IMR-90 (cell line): ENCODE results near the gene CYTH1. TPM values are rescaled to one million over a fixed set of nuclear protein-coding genes. Genes with fewer than 3 reads are reported as not detected.

Source experiments
- ATAC-seq: fragments of 200-7000 bp; cut with Tn5 transposase; 2 replicates; pipeline ENCODE4 v1.9.1; 2020; ENCODE audit warnings: low read depth, mild to moderate bottlenecking, moderate library complexity
- BruUV-seq: library from RNA; stranded (reverse); fragments of 400-500 nt; replicated peaks from 2 replicates; lab custom pipeline; 2021; lab: Mats Ljungman, UMichigan
- CTCF ChIA-PET: fragments of 300-600 bp; formaldehyde crosslinking; extraction: SDS; loops from one replicate; lab custom pipeline; 2021; ENCODE audit warnings: antibody characterized with exemption; lab: Yijun Ruan, JAX
- POLR2A ChIA-PET: fragments of 300-600 bp; sonication (Branson Sonifier 250); formaldehyde crosslinking; loops from one replicate; lab custom pipeline; 2022; ENCODE audit warnings: antibody characterized with exemption; ENCODE audit not compliant: unreplicated experiment; lab: Charles Lee
- DNase-seq: peaks from one replicate; pipeline ENCODE4 v3.0.0; 2013
- H2AFZ ChIP-seq: replicated peaks from 2 replicates; pipeline ENCODE3; 2013; ENCODE audit warnings: low read length, mild to moderate bottlenecking; ENCODE audit not compliant: poor library complexity
- H2AK5ac ChIP-seq: 2 replicates; pipeline ENCODE4 v1.6.1; 2013; ENCODE audit warnings: low read depth, low read length, inconsistent platforms
- H2AK9ac ChIP-seq: replicated peaks from 2 replicates; pipeline ENCODE3; 2013; ENCODE audit warnings: mild to moderate bottlenecking, low read depth, low read length, moderate library complexity; ENCODE audit not compliant: poor library complexity
- H2BK120ac ChIP-seq: 2 replicates; pipeline ENCODE4 v1.6.1; 2013; ENCODE audit warnings: low read depth, low read length, inconsistent platforms
- H2BK15ac ChIP-seq: 3 replicates; pipeline ENCODE4 v1.6.1; 2013; ENCODE audit warnings: low read depth, low read length, inconsistent platforms
- H2BK20ac ChIP-seq: 2 replicates; pipeline ENCODE4 v1.6.1; 2013; ENCODE audit warnings: low read depth, mild to moderate bottlenecking, inconsistent platforms, low read length, moderate library complexity
- H2BK5ac ChIP-seq: 2 replicates; pipeline ENCODE4 v1.6.1; 2013; ENCODE audit warnings: mild to moderate bottlenecking, low read depth, low read length, inconsistent platforms; ENCODE audit not compliant: poor library complexity, severe bottlenecking
- H3K14ac ChIP-seq: replicated peaks from 2 replicates; pipeline ENCODE4 v1.6.1; 2013; ENCODE audit warnings: low read depth, low read length, inconsistent platforms
- H3K18ac ChIP-seq: 2 replicates; pipeline ENCODE4 v1.6.1; 2013; ENCODE audit warnings: low read depth, low read length, control low read depth
- H3K23ac ChIP-seq: 2 replicates; pipeline ENCODE4 v1.6.1; 2013; ENCODE audit warnings: low read depth, low read length, inconsistent platforms
- H3K27ac ChIP-seq: 2 replicates; pipeline ENCODE4 v1.5.1; 2013; ENCODE audit warnings: mild to moderate bottlenecking, control low read depth, low read length; ENCODE audit not compliant: insufficient read depth
- H3K27me3 ChIP-seq: 2 replicates; pipeline ENCODE4 v1.6.1; 2013; ENCODE audit warnings: low read length; ENCODE audit not compliant: control insufficient read depth, insufficient read depth
- H3K36me3 ChIP-seq: 2 replicates; pipeline ENCODE4 v1.6.1; 2013; ENCODE audit warnings: low read length, mixed read lengths; ENCODE audit not compliant: control insufficient read depth, insufficient read depth
- H3K4ac ChIP-seq: 2 replicates; pipeline ENCODE4 v1.6.1; 2013; ENCODE audit warnings: low read depth, low read length, inconsistent platforms
- H3K4me1 ChIP-seq: 2 replicates; pipeline ENCODE4 v1.6.1; 2013; ENCODE audit warnings: low read length, mixed read lengths; ENCODE audit not compliant: control insufficient read depth, insufficient read depth
- H3K4me2 ChIP-seq: 2 replicates; pipeline ENCODE4 v1.6.1; 2013; ENCODE audit warnings: low read depth, mild to moderate bottlenecking, control low read depth, low read length, moderate library complexity
- H3K4me3 ChIP-seq: 2 replicates; pipeline ENCODE4 v1.5.1; 2013; ENCODE audit warnings: low read depth, mild to moderate bottlenecking, control low read depth, low read length, moderate library complexity; ENCODE audit not compliant: insufficient read depth
- H3K56ac ChIP-seq: 2 replicates; pipeline ENCODE4 v1.6.1; 2013; ENCODE audit warnings: low read length, inconsistent platforms; ENCODE audit not compliant: insufficient read depth; ENCODE audit errors: extremely low read depth
- H3K79me1 ChIP-seq, 2 experiments: 2 replicates each; pipeline ENCODE4 v1.6.1; 2013; ENCODE audit warnings: low read length in 2 of 2, inconsistent platforms in 1 of 2, low read depth in 1 of 2
- H3K9ac ChIP-seq: 2 replicates; pipeline ENCODE4 v1.6.1; 2013; ENCODE audit warnings: low read depth, low read length, control low read depth
- H3K9me1 ChIP-seq: 2 replicates; pipeline ENCODE4 v1.6.1; 2013; ENCODE audit warnings: low read length, inconsistent platforms; ENCODE audit not compliant: insufficient read depth
- H3K9me3 ChIP-seq: 2 replicates; pipeline ENCODE4 v1.6.1; 2013; ENCODE audit warnings: low read length; ENCODE audit not compliant: control insufficient read depth, insufficient read depth
- H4K20me1 ChIP-seq: 2 replicates; pipeline ENCODE4 v1.6.1; 2013; ENCODE audit warnings: low read length, inconsistent platforms; ENCODE audit not compliant: insufficient read depth
- H4K5ac ChIP-seq: 2 replicates; pipeline ENCODE4 v1.6.1; 2013; ENCODE audit warnings: mild to moderate bottlenecking, low read depth, low read length, control low read depth
- H4K8ac ChIP-seq, 2 experiments: 2 replicates each; pipeline ENCODE4 v1.6.1; 2013; ENCODE audit warnings: low read depth in 2 of 2, low read length in 2 of 2, control low read depth in 1 of 2, inconsistent platforms in 1 of 2
- H4K91ac ChIP-seq: 2 replicates; pipeline ENCODE4 v1.6.1; 2013; ENCODE audit warnings: low read depth, low read length, inconsistent platforms; ENCODE audit not compliant: insufficient read depth
- RFX5 ChIP-seq: IDR thresholded peaks from 2 replicates; pipeline ENCODE4 v1.8.0; 2012; ENCODE audit warnings: low read depth, mild to moderate bottlenecking, low read length, moderate library complexity
- WGBS, 2 experiments: methylation state at CpG; one replicate each; pipeline versions ENCODE4 v1.1.5 to v1.1.7; 2013; ENCODE audit warnings: missing lambda C conversion rate in 2 of 2; ENCODE audit not compliant: insufficient read length in 1 of 2; ENCODE audit errors: extremely low coverage in 2 of 2; 5-methylcytosine and 5-hydroxymethylcytosine counted together
- dilution Hi-C: fragments of 300-500 bp; cut with HindIII; formaldehyde crosslinking; loops from one replicate; pipeline ENCODE4 v1.14.3; 2018; ENCODE audit warnings: low sequenced_read_pairs; ENCODE audit not compliant: unreplicated experiment
- in situ Hi-C: fragments of 300-500 bp; cut with MboI; formaldehyde crosslinking; loops from 3 replicates; pipeline ENCODE4 v1.14.3; 2019; ENCODE audit warnings: low sequenced_read_pairs, inconsistent platforms, mixed read lengths
- intact Hi-C: fragments of 100-400 bp; cut with micrococcal nuclease; formaldehyde crosslinking; loops from 2 replicates; pipeline ENCODE4 v1.10.0; 2022
- polyA plus RNA-seq, 3 experiments: library from polyadenylated mRNA; depleted of rRNA; stranded (reverse); fragments of >200 nt; gene quantifications; 2 replicates each; pipeline ENCODE4 v1.2.3, GENCODE V29; 2012; ENCODE audit warnings: low replicate concordance in 1 of 3
- total RNA-seq: library from RNA; depleted of rRNA; stranded (reverse); fragments of >200 nt; gene quantifications from 2 replicates; pipeline ENCODE4 v1.2.3, GENCODE V29; 2012

CYTH1 gene
- total and polyA plus RNA-seq, 2 of the 4 experiments (the other 2 are of a cell fraction) = 7.9 to 12.4 TPM

GRCh38 chr17:78774956-78775571, 7.0 kb downstream of the CYTH1 start:
- no peak overlapping the region for H2BK5ac ChIP-seq
- ChIA-PET POLR2A (no interaction called here), CTCF (no interaction called here)
- dilution Hi-C loops = no loop called here
- 98% methylated on average over 5 of the region's 12 CpGs; no CpG with 5 or more reads in 1 of the 2 experiments for WGBS, 2 experiments
- no peaks in the 10 kb centered on the region for H3K36me3 ChIP-seq
- no TSS peak for BruUV-seq
- H3K56ac ChIP-seq = no peak overlapping the region
- ATAC-seq (peak; percentile 21; the same call in 1 of the 2 replicates), DNase-seq (no peak)
- no peak overlapping the region for H3K14ac ChIP-seq
- H3K4me1 ChIP-seq = peaks cover 2% of the 10 kb centered on the region; the same call in 1 of the 2 replicates
- in situ Hi-C loops = no loop called here
- H3K4ac ChIP-seq = no peak overlapping the region
- no peaks in the 10 kb centered on the region for H3K27me3 ChIP-seq
- H3K9ac ChIP-seq = no peak overlapping the region
- no peak overlapping the region for H4K5ac ChIP-seq
- intact Hi-C loops = no loop called here
- H3K79me1 ChIP-seq = peaks cover 34 to 60% of the 10 kb centered on the region in 2 experiments
- H2BK120ac ChIP-seq = no peak overlapping the region
- no peak overlapping the region for H4K91ac ChIP-seq
- H3K9me3 ChIP-seq = no peaks in the 10 kb centered on the region
- H3K9me1 ChIP-seq = peaks cover 3% of the 10 kb centered on the region; the same call in 1 of the 2 replicates
- H2AFZ ChIP-seq = no peak overlapping the region
- no peak overlapping the region for H4K8ac ChIP-seq
- peak overlapping the region; percentile 65; the same call in 1 of the 2 replicates for H3K23ac ChIP-seq
- peak overlapping the region; percentile 60; the same call in 1 of the 2 replicates for H3K4me2 ChIP-seq
- H3K4me3 ChIP-seq = peak overlapping the region; percentile 10; the same call in 1 of the 2 replicates
- H2BK15ac ChIP-seq = no peak overlapping the region
- peaks cover 18% of the 10 kb centered on the region for H4K20me1 ChIP-seq
- no peak overlapping the region for H3K18ac ChIP-seq
- no peak overlapping the region for H2AK9ac ChIP-seq
- no peak overlapping the region for H2AK5ac ChIP-seq
- H3K27ac ChIP-seq = no peak overlapping the region
- TF ChIP-seq RFX5 = no peak
- no peak overlapping the region for H2BK20ac ChIP-seq
